Muscle of leg (tissue), 11 donors: ENCODE data around the gene MCAT. TPM values are rescaled to one million over a fixed set of nuclear protein-coding genes. Genes with fewer than 3 reads are reported as not detected.

Experiments
- DNase-seq: peaks from one replicate; pipeline ENCODE4 v3.0.0; 2013
- H3K27ac ChIP-seq: one replicate; pipeline ENCODE4 v1.5.1; 2013; ENCODE audit warnings: mild to moderate bottlenecking, low read length, control low read depth
- H3K27me3 ChIP-seq: one replicate; pipeline ENCODE4 v1.6.1; 2013; ENCODE audit warnings: low read length; ENCODE audit not compliant: control insufficient read depth, insufficient read depth
- H3K36me3 ChIP-seq: one replicate; pipeline ENCODE4 v1.6.1; 2013; ENCODE audit warnings: low read length; ENCODE audit not compliant: control insufficient read depth, insufficient read depth
- H3K4me1 ChIP-seq: one replicate; pipeline ENCODE4 v1.6.1; 2013; ENCODE audit warnings: low read length; ENCODE audit not compliant: control insufficient read depth, insufficient read depth
- H3K4me3 ChIP-seq: one replicate; pipeline ENCODE4 v1.5.1; 2013; ENCODE audit warnings: low read length, control low read depth
- H3K9me3 ChIP-seq: replicated peaks from 2 replicates; pipeline ENCODE4 v1.6.1; 2013; ENCODE audit warnings: low read depth, low read length; ENCODE audit not compliant: control insufficient read depth
- WGBS: methylation state at CpG from one replicate; pipeline ENCODE4 v1.1.5; 2013; ENCODE audit warnings: missing lambda C conversion rate; ENCODE audit not compliant: insufficient coverage; 5-methylcytosine and 5-hydroxymethylcytosine counted together
- polyA plus RNA-seq, 8 donors: library from polyadenylated mRNA; unstranded; fragments of 120-200 nt; gene quantifications; one replicate each; pipeline versions ENCODE4 v1.2.1 to v1.2.3, GENCODE V29; 2013; ENCODE audit warnings: inconsistent platforms in 1 of 8, low replicate concordance in 1 of 8; ENCODE audit not compliant: insufficient read length in 8 of 8, insufficient read depth in 1 of 8
- total RNA-seq: library from RNA; stranded (reverse); fragments of 120-200 nt; gene quantifications from one replicate; pipeline ENCODE4 v1.2.4, GENCODE V29; 2013

Gene MCAT
- total and polyA plus RNA-seq, 9 donors: 9.4 to 13.9 (median 11.6) TPM

- no peak overlapping the region for H3K27ac ChIP-seq
- H3K4me3 ChIP-seq: no peak overlapping the region
- peaks cover 11% of the 10 kb centered on the region for H3K36me3 ChIP-seq
- no peaks in the 10 kb centered on the region for H3K9me3 ChIP-seq
- DNase-seq: no peak
- peaks cover 11% of the 10 kb centered on the region for H3K4me1 ChIP-seq
- H3K27me3 ChIP-seq: no peaks in the 10 kb centered on the region
- no CpG with 5 or more reads among the region's 3 CpGs for WGBS
Measured at GRCh38 chr22:43144949-43145348, 1.8 kb upstream of the MCAT start.

- WGBS: 71% methylated on average over 10 of the region's 10 CpGs
- H3K27ac ChIP-seq: peak overlapping the region; percentile 29
Measured at GRCh38 chr22:43136801-43137200, 6.4 kb downstream of the MCAT start.

GRCh38 chr22:43136255-43136654 lies 6.9 kb downstream of the MCAT start:
- Histone ChIP-seq H3K27ac (peak overlapping the region; percentile 20), H3K36me3 (peaks cover 72% of the 10 kb centered on the region), H3K27me3 (no peaks in the 10 kb centered on the region), H3K4me3 (no peak overlapping the region), H3K4me1 (peaks cover 20% of the 10 kb centered on the region), H3K9me3 (no peaks in the 10 kb centered on the region)
- 36% methylated on average over 5 of the region's 9 CpGs for WGBS
- DNase-seq: no peak

More at GRCh38 chr22:43136801-43137200, 6.4 kb downstream of the MCAT start:
- H3K27me3 ChIP-seq: no peaks in the 10 kb centered on the region
- H3K36me3 ChIP-seq: peaks cover 72% of the 10 kb centered on the region
- DNase-seq: no peak
- H3K4me3 ChIP-seq: no peak overlapping the region
- peaks cover 14% of the 10 kb centered on the region for H3K4me1 ChIP-seq
- no peaks in the 10 kb centered on the region for H3K9me3 ChIP-seq

- Histone ChIP-seq H3K27ac (no peak overlapping the region), H3K4me3 (no peak overlapping the region), H3K27me3 (no peaks in the 10 kb centered on the region), H3K9me3 (no peaks in the 10 kb centered on the region), H3K4me1 (peaks cover 20% of the 10 kb centered on the region), H3K36me3 (peaks cover 67% of the 10 kb centered on the region)
- 80% methylated on average over 1 of the region's 5 CpGs for WGBS
- DNase-seq: no peak
Measured at GRCh38 chr22:43135565-43135964, 7.6 kb downstream of the MCAT start.

GRCh38 chr22:43134553-43134952 lies 8.6 kb downstream of the MCAT start:
- no peaks in the 10 kb centered on the region for H3K9me3 ChIP-seq
- no peak overlapping the region for H3K27ac ChIP-seq
- 100% methylated on average over 2 of the region's 4 CpGs for WGBS
- H3K27me3 ChIP-seq: no peaks in the 10 kb centered on the region
- H3K4me1 ChIP-seq: peaks cover 27% of the 10 kb centered on the region
- H3K36me3 ChIP-seq: peaks cover 61% of the 10 kb centered on the region
- H3K4me3 ChIP-seq: no peak overlapping the region
- DNase-seq: no peak

- Histone ChIP-seq H3K4me3 (no peak overlapping the region), H3K4me1 (peaks cover 38% of the 10 kb centered on the region), H3K36me3 (peaks cover 51% of the 10 kb centered on the region), H3K27me3 (no peaks in the 10 kb centered on the region), H3K9me3 (no peaks in the 10 kb centered on the region), H3K27ac (no peak overlapping the region)
- WGBS: 67% methylated on average over 3 of the region's 9 CpGs
- DNase-seq: no peak
Measured at GRCh38 chr22:43133401-43133800, 9.8 kb downstream of the MCAT start.

GRCh38 chr22:43131773-43132501 lies 11.3 kb downstream of the MCAT start:
- Histone ChIP-seq H3K27ac (no peak overlapping the region), H3K4me1 (peaks cover 44% of the 10 kb centered on the region), H3K36me3 (peaks cover 39% of the 10 kb centered on the region), H3K4me3 (no peak overlapping the region), H3K9me3 (no peaks in the 10 kb centered on the region), H3K27me3 (no peaks in the 10 kb centered on the region)
- no peak for DNase-seq
- 89% methylated on average over 16 of the region's 17 CpGs for WGBS

GRCh38 chr22:43129426-43130425 lies 13.5 kb downstream of the MCAT start:
- DNase-seq: no peak
- H3K27ac ChIP-seq: no peak overlapping the region
- no peak overlapping the region for H3K4me3 ChIP-seq
- H3K36me3 ChIP-seq: peaks cover 20% of the 10 kb centered on the region
- no peaks in the 10 kb centered on the region for H3K9me3 ChIP-seq
- WGBS: 44% methylated on average over 8 of the region's 16 CpGs
- peaks cover 40% of the 10 kb centered on the region for H3K4me1 ChIP-seq
- H3K27me3 ChIP-seq: no peaks in the 10 kb centered on the region

GRCh38 chr22:43128928-43129424 lies 14.2 kb downstream of the MCAT start:
- no peak for DNase-seq

GRCh38 chr22:43128116-43128515 lies 15.1 kb downstream of the MCAT start:
- peaks cover 7% of the 10 kb centered on the region for H3K36me3 ChIP-seq
- 69% methylated on average over 10 of the region's 13 CpGs for WGBS

More at GRCh38 chr22:43128928-43129424, 14.2 kb downstream of the MCAT start:
- peaks cover 40% of the 10 kb centered on the region for H3K4me1 ChIP-seq
- H3K36me3 ChIP-seq: peaks cover 12% of the 10 kb centered on the region
- no peaks in the 10 kb centered on the region for H3K9me3 ChIP-seq
- no peak overlapping the region for H3K27ac ChIP-seq
- no peaks in the 10 kb centered on the region for H3K27me3 ChIP-seq
- no peak overlapping the region for H3K4me3 ChIP-seq
- WGBS: 43% methylated on average over 19 of the region's 20 CpGs

More at GRCh38 chr22:43128116-43128515, 15.1 kb downstream of the MCAT start:
- DNase-seq: no peak
- Histone ChIP-seq H3K4me1 (peaks cover 40% of the 10 kb centered on the region), H3K27me3 (no peaks in the 10 kb centered on the region), H3K27ac (no peak overlapping the region), H3K9me3 (no peaks in the 10 kb centered on the region), H3K4me3 (no peak overlapping the region)
